ENCODE results near the gene SIRT5.

DNA sequence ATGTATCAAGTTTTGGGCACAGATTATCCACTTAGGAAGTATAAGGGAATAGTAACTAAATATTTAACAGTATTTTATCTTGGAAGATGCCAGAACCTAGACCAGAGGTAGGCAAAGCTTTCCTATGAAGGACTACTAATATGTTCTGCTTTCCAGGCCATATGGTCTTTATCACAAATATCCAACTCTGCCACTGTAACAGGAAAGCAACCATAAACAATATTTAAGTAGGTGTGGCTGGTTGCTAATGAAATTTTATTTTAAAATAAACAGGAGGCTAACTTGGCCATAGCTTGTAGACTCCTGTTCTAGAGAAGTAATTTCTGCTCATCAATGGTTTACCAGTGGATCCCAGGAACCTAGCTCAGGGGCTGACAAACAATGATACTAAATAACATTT lies 80.1 kb downstream of the SIRT5 start:
- TF ChIP-seq EZH2 (IDR thresholded peaks at IDR 0.05; ENCODE audit: borderline replicate concordance, low read length): no peak
- TF ChIP-seq, protein P1, sequence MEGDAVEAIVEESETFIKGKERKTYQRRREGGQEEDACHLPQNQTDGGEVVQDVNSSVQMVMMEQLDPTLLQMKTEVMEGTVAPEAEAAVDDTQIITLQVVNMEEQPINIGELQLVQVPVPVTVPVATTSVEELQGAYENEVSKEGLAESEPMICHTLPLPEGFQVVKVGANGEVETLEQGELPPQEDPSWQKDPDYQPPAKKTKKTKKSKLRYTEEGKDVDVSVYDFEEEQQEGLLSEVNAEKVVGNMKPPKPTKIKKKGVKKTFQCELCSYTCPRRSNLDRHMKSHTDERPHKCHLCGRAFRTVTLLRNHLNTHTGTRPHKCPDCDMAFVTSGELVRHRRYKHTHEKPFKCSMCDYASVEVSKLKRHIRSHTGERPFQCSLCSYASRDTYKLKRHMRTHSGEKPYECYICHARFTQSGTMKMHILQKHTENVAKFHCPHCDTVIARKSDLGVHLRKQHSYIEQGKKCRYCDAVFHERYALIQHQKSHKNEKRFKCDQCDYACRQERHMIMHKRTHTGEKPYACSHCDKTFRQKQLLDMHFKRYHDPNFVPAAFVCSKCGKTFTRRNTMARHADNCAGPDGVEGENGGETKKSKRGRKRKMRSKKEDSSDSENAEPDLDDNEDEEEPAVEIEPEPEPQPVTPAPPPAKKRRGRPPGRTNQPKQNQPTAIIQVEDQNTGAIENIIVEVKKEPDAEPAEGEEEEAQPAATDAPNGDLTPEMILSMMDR (conservative IDR thresholded peaks at IDR 0.05 in 1 of 2, IDR thresholded peaks at IDR 0.05 in 1 of 2; ENCODE audit: extremely low read depth in 1 of 2, insufficient read depth in 1 of 2, low read depth in 1 of 2, low read length in 2 of 2): no peak
